ENCODE data around the gene DDX31.
"Not testable (repeated sequence)": the region's sequence is repeated elsewhere in the genome, so short reads cannot be mapped to it uniquely, and the experiment has no call there.

Gene DDX31

DNA sequence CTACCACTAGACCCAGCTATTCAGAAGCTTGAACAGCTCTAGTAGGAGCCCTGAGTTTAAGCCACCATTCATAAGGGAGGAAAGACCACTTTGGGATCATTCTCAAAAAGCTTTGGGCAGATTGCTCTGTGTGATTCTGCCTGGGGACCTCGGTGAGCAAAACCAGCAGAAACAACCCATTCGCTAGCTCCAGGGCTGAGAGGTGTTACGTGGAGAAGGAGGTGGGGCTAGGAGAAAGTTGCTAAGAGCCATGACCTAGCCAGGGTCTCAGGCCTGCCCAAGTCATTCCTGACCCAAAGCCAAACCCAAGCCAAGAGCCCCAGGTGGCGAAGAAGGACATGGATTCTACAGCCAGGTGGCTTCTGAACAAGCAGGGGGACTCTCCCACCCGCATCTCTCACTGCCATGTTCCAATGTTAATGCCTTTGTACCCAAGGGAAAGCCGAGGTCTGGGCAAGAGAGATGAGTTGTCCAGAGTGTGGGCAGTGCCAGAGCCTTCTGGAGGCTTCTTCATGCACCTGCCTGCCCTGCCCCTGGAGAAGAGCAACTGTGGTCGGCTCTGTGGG, 91.3 kb downstream of the DDX31 start:
- no peak for DNase-seq (ENCODE audit: low read depth)

GRCh38 chr9:132577119-132577518, 92.7 kb downstream of the DDX31 start:
- no peak for DNase-seq (ENCODE audit: low read depth)

- no peak for DNase-seq (ENCODE audit: low read depth)
Measured at GRCh38 chr9:132575811-132576210, 94.0 kb downstream of the DDX31 start.

DNA sequence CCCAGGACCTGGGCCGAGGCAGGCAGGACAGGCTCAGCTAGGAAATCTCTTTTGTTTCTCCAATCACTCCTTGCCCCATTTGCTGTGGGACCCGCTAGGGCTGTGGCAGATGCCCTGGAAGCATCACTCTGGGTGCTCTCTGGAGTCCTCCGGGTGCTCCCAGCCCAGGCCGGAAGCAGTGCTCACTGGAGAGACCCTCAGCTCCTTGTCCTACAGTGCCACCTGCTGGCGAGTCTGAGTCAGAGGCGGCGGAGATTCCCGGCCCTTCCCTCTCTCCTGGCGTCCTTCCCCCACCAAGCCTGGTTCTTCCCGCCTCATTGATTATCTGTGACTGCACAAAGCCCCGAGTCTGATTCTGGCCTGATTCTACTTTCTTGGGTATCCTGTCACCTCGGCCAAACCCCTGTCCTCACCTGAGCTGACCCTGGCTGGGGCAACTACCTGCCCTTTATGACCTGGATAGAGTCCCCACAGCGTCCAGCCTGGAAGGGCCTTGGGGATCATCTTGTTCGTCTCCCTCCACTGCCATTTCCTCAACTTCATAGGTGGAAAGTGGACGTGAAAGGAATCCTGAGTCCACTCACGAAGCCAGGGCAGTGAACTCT, 94.7 kb downstream of the DDX31 start:
- DNase-seq (ENCODE audit: low read depth): peak; percentile 14

- no peak for DNase-seq (ENCODE audit: low read depth)
Measured at GRCh38 chr9:132572921-132573320, 96.9 kb downstream of the DDX31 start.

- DNase-seq (ENCODE audit: low read depth): no peak
Measured at GRCh38 chr9:132571806-132572600, 97.8 kb downstream of the DDX31 start.

GRCh38 chr9:132568787-132569186, 101.0 kb downstream of the DDX31 start:
- DNase-seq (ENCODE audit: low read depth): not testable (repeated sequence)

GRCh38 chr9:132564526-132564925, 105.3 kb downstream of the DDX31 start:
- DNase-seq (ENCODE audit: low read depth): no peak

DNA sequence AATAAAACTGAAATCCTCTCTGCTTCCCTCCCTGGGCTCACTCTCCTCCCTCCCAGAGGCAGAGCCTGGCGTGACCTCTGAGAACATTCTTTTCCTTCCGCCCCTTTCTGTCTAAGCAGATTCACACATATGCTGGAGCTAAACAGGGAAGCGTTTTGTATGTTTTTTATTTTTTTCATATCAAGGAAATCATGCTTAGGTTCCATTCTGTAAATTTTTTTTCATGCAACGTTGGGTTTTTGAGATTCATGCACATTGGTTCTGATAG, 107.5 kb downstream of the DDX31 start:
- DNase-seq (ENCODE audit: low read depth): no peak

DNA sequence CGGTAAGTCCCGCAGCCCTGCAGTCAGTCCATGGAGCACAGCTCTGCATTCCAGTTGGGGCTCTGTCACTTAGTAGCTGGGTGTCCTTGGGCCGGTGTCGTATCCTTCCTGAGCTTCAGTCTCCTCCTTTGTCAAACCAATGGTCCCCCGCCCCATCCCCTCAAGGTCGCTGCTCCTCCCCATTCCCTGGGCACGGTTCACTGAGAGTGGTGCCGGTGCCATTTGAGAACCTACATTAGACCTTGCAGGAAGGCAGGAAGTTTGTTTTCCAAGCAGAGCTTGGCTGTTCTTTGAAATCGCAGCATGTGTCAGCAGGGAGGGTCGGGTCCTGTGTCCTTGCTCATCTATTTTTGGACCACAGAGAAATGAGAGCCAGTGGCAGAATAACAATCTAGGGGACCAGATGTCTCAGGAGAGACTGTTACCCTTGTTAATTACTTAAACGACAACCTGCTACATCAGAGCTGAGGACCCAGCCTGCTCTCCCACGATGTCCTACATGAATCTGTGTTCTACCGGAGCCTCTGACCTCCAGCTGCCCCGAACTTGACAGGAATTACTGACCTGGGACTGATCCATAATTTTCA, 109.1 kb downstream of the DDX31 start:
- no peak for DNase-seq (ENCODE audit: low read depth)

- DNase-seq (ENCODE audit: low read depth): no peak
Measured at GRCh38 chr9:132559711-132560110, 110.1 kb downstream of the DDX31 start.

GRCh38 chr9:132557159-132557558, 112.6 kb downstream of the DDX31 start:
- no peak for DNase-seq (ENCODE audit: low read depth)

GRCh38 chr9:132556714-132557113, 113.1 kb downstream of the DDX31 start:
- no peak for DNase-seq (ENCODE audit: low read depth)

DNA sequence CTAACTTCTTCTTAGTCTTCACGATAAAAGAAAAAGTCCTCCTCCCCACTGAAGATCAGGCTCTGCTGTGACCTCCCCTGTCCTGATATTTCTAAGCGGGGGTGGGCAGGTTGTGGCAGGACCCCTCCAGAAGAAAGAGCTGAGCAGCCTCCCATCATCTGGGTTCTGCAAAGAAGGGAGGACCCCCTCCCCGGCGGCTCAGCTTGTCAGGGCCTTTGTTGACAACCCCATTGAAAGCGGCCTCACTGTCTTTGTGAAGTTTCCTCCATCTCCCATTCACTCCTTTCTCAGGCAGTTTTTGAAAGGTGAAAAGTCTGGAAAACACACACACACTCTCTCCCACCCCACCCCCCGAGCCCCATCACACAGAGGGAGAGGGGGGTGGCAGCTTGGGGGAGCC, 113.5 kb downstream of the DDX31 start:
- no peak for DNase-seq (ENCODE audit: low read depth)

GRCh38 chr9:132555528-132555927, 114.3 kb downstream of the DDX31 start:
- no peak for DNase-seq (ENCODE audit: low read depth)

- no peak for DNase-seq (ENCODE audit: low read depth)
Measured at GRCh38 chr9:132554755-132555154, 115.0 kb downstream of the DDX31 start.

DNA sequence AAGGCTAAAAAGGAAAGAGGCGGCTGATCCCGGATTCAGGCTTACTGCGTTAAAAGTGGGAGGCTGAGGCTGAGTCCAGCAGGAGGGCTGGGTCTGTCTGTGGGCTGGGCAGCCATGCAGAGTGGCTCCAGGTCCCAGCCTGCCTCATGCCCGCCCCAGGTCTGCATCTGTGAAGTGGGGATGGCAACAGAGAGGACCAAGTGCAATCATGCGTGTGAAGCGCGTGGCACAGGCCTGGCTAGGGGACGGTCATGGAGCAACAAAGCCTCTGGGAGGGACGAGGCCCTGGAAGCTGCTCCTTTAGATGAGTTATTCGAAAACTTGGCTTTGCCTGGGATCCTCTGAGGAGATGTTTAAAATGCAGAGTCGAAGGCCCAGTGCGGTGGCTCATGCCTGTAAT, 117.7 kb downstream of the DDX31 start:
- no peak for DNase-seq (ENCODE audit: low read depth)

GRCh38 chr9:132551556-132551955, 118.2 kb downstream of the DDX31 start:
- no peak for DNase-seq (ENCODE audit: low read depth)

- DNase-seq (ENCODE audit: low read depth): no peak
Measured at GRCh38 chr9:132548751-132549640, 120.8 kb downstream of the DDX31 start.

DNA sequence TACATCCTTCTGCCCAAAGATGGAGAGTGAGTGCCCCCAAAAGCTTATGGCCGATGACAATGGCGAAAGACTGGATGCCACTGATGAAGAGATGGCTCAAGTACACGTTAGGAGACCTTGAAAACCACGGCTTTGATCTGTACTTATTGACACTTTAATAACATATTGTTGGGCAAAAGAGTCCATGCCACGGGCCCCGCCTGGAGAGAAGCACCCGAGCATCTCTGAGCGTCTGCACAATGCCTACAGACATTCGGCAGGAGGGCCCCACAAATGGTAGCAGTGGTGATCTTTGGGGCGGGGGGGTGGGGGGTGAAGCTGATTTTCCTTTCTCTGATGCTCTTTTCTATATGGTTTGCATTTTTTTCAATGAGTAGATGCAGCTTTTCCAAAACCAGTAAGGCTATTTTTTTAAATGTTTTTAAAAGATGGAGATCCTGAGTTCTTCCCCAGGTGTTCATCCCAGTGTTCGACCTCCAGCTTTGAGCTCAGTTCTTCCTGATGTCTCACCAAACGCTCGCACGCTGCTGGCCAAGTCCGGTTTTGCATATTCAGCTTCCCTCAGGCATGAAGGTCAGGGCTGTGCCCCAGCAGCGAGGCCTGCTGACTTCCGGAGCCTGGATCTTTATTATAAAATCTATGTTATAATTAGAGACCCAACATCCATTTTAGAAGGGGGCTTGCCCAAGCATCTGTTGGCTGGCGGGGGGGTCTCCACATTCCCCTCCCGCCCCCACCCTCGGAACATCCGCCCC, 121.6 kb downstream of the DDX31 start:
- no peak for DNase-seq (ENCODE audit: low read depth)

GRCh38 chr9:132547436-132547835, 122.3 kb downstream of the DDX31 start:
- no peak for DNase-seq (ENCODE audit: low read depth)

- DNase-seq (ENCODE audit: low read depth): no peak
Measured at GRCh38 chr9:132547052-132547431, 122.7 kb downstream of the DDX31 start.
